ENCODE results near the gene ANKRD52.
"Not testable (repeated sequence)": the region's sequence is repeated elsewhere in the genome, so short reads cannot be mapped to it uniquely, and the experiment has no call there.

The ANKRD52 gene

GRCh38 chr12:56258068-56258819 lies at the start of gene ANKRD52:
ANKRD52 (minus strand) TSS chr12:56258384; CDS start chr12:56258269, 115 bp downstream.
- DNase-seq: peak; percentile 71 to 78

- DNase-seq: no peak
Measured at GRCh38 chr12:56307221-56307965, 49.2 kb upstream of the ANKRD52 start.

- no peak for DNase-seq
Measured at GRCh38 chr12:56304872-56305590, 46.8 kb upstream of the ANKRD52 start.

- no peak for DNase-seq
Measured at GRCh38 chr12:56304276-56304675, 46.1 kb upstream of the ANKRD52 start.

- DNase-seq: no peak
Measured at GRCh38 chr12:56300644-56301464, 42.7 kb upstream of the ANKRD52 start.

- peak; percentile 98 to 99 for DNase-seq
Measured at GRCh38 chr12:56299853-56300643, 41.9 kb upstream of the ANKRD52 start, which contains the start of gene CS. CS (minus strand) TSS chr12:56300330; CDS start chr12:56300201, 129 bp downstream.

- peak; percentile 25 to 26 for DNase-seq
Measured at GRCh38 chr12:56299308-56299852, 41.2 kb upstream of the ANKRD52 start.

- no peak for DNase-seq
Measured at GRCh38 chr12:56298828-56299227, 40.6 kb upstream of the ANKRD52 start.

- DNase-seq: no peak
Measured at GRCh38 chr12:56297400-56297799, 39.2 kb upstream of the ANKRD52 start.

- DNase-seq: no peak
Measured at GRCh38 chr12:56296295-56296694, 38.1 kb upstream of the ANKRD52 start.

- no peak for DNase-seq
Measured at GRCh38 chr12:56293795-56294194, 35.6 kb upstream of the ANKRD52 start.

GRCh38 chr12:56288705-56289387 lies 30.7 kb upstream of the ANKRD52 start:
- no peak for DNase-seq

- DNase-seq: no peak
Measured at GRCh38 chr12:56286044-56286830, 28.1 kb upstream of the ANKRD52 start.

- DNase-seq: not testable (repeated sequence)
Measured at GRCh38 chr12:56284263-56284662, 26.1 kb upstream of the ANKRD52 start.

- no peak for DNase-seq
Measured at GRCh38 chr12:56282579-56282978, 24.4 kb upstream of the ANKRD52 start.

- no peak for DNase-seq
Measured at GRCh38 chr12:56282030-56282429, 23.8 kb upstream of the ANKRD52 start.

GRCh38 chr12:56280849-56281248 lies 22.7 kb upstream of the ANKRD52 start:
- DNase-seq: no peak

GRCh38 chr12:56278905-56279304 lies 20.7 kb upstream of the ANKRD52 start:
- no peak for DNase-seq

- DNase-seq: no peak
Measured at GRCh38 chr12:56274299-56274698, 16.1 kb upstream of the ANKRD52 start.

GRCh38 chr12:56272468-56272867 lies 14.3 kb upstream of the ANKRD52 start:
- DNase-seq: not testable (repeated sequence)

Measured in activated CD4-positive, alpha-beta T cell treated with anti-CD3 and anti-CD28 coated beads for 4 hours (primary cell).